Type B pancreatic cell (in vitro differentiated cells): Measurements from ENCODE around the gene GPRASP3. TPM values are rescaled to one million over a fixed set of nuclear protein-coding genes. Genes with fewer than 3 reads are reported as not detected.
"Not testable (repeated sequence)": the region's sequence is repeated elsewhere in the genome, so short reads cannot be mapped to it uniquely, and the experiment has no call there.

ENCODE experiments used
- DNase-seq: peaks from one replicate; pipeline ENCODE4 v3.0.0; 2021; ENCODE audit warnings: mixed read lengths; ENCODE audit not compliant: unreplicated experiment; ENCODE audit errors: extremely low spot score
- H3K27ac Mint-ChIP-seq: 2 replicates; pipeline ENCODE4 v1.8.0; 2021; ENCODE audit warnings: mild to moderate bottlenecking, mixed read lengths
- H3K27me3 Mint-ChIP-seq: 2 replicates; pipeline ENCODE4 v1.8.0; 2021; ENCODE audit warnings: mixed read lengths
- H3K36me3 Mint-ChIP-seq: 2 replicates; pipeline ENCODE4 v1.8.0; 2021; ENCODE audit warnings: mixed read lengths
- H3K4me1 Mint-ChIP-seq: one replicate; pipeline ENCODE4 v1.8.0; 2021; ENCODE audit warnings: mixed read lengths; ENCODE audit not compliant: unreplicated experiment
- H3K4me3 Mint-ChIP-seq: 2 replicates; pipeline ENCODE4 v1.8.0; 2021; ENCODE audit warnings: mild to moderate bottlenecking, mixed read lengths
- H3K9me3 Mint-ChIP-seq: 2 replicates; pipeline ENCODE4 v1.8.0; 2021; ENCODE audit warnings: mixed read lengths
- CTCF ChIP-seq: fragments of 200-600 bp; sonication (generic); conservative IDR thresholded peaks from 2 replicates; pipeline ENCODE4 v1.5.0; 2021; ENCODE audit warnings: antibody characterized with exemption, mild to moderate bottlenecking
- long read RNA-seq: library from polyadenylated mRNA; unstranded; transcript quantifications from one replicate; pipeline ENCODE4 v2.0.0, GENCODE V29; 2020
- total RNA-seq: library from RNA; stranded (reverse); gene quantifications from 2 replicates; pipeline ENCODE4 v1.2.1, GENCODE V29; 2021; ENCODE audit warnings: low replicate concordance

GPRASP3 gene
- 3.8 and 9.1 TPM in 2 replicates for total RNA-seq
- long read RNA-seq, result 0 reads

GRCh38 chrX:102720237-102721168 lies at the start of gene GPRASP3:
GPRASP3 (plus strand) TSS chrX:102720743; CDS start chrX:102748996, 28,253 bp downstream.
- no peaks in the 10 kb centered on the region for H3K4me1 Mint-ChIP-seq
- TF ChIP-seq CTCF, result no peak
- H3K27me3 Mint-ChIP-seq, result no peaks in the 10 kb centered on the region
- no peak within 1 kb of the TSS for H3K4me3 Mint-ChIP-seq
- H3K27ac Mint-ChIP-seq, result no peak within 1 kb of the TSS
- no peaks in the 10 kb centered on the region for H3K9me3 Mint-ChIP-seq
- H3K36me3 Mint-ChIP-seq, result no peaks in the 10 kb centered on the region
- DNase-seq, result no peak

GRCh38 chrX:102672856-102673255 lies 47.7 kb upstream of the GPRASP3 start:
- no peaks in the 10 kb centered on the region for H3K36me3 Mint-ChIP-seq
- TF ChIP-seq CTCF, result no peak
- H3K27ac Mint-ChIP-seq, result no peak overlapping the region

GRCh38 chrX:102677479-102677878 lies 43.1 kb upstream of the GPRASP3 start:
- not testable (repeated sequence) for H3K4me1 Mint-ChIP-seq, H3K27me3 Mint-ChIP-seq, H3K4me3 Mint-ChIP-seq, H3K36me3 Mint-ChIP-seq, H3K27ac Mint-ChIP-seq, H3K9me3 Mint-ChIP-seq, DNase-seq

More at GRCh38 chrX:102672856-102673255, 47.7 kb upstream of the GPRASP3 start:
- H3K4me1 Mint-ChIP-seq, result no peaks in the 10 kb centered on the region
- H3K9me3 Mint-ChIP-seq, result peaks cover 8% of the 10 kb centered on the region
- no peak overlapping the region for H3K4me3 Mint-ChIP-seq
- no peak for DNase-seq
- no peaks in the 10 kb centered on the region for H3K27me3 Mint-ChIP-seq

- Mint-ChIP-seq H3K9me3 (no peaks in the 10 kb centered on the region), H3K27me3 (no peaks in the 10 kb centered on the region), H3K4me3 (no peak overlapping the region), H3K4me1 (no peaks in the 10 kb centered on the region), H3K36me3 (peaks cover 7% of the 10 kb centered on the region), H3K27ac (no peak overlapping the region)
- DNase-seq, result no peak
- no peak for TF ChIP-seq CTCF
Observed at GRCh38 chrX:102684772-102685520, 35.6 kb upstream of the GPRASP3 start.

GRCh38 chrX:102694749-102695148 lies 25.8 kb upstream of the GPRASP3 start:
- TF ChIP-seq CTCF, result no peak
- Mint-ChIP-seq H3K4me3 (no peak overlapping the region), H3K9me3 (peaks cover 5% of the 10 kb centered on the region), H3K27me3 (no peaks in the 10 kb centered on the region), H3K4me1 (no peaks in the 10 kb centered on the region), H3K27ac (no peak overlapping the region), H3K36me3 (no peaks in the 10 kb centered on the region)
- DNase-seq, result no peak

GRCh38 chrX:102696306-102696705 lies 24.2 kb upstream of the GPRASP3 start:
- no peaks in the 10 kb centered on the region for H3K36me3 Mint-ChIP-seq
- no peak overlapping the region for H3K27ac Mint-ChIP-seq
- no peak for DNase-seq
- H3K9me3 Mint-ChIP-seq, result no peaks in the 10 kb centered on the region
- H3K4me1 Mint-ChIP-seq, result no peaks in the 10 kb centered on the region
- H3K27me3 Mint-ChIP-seq, result no peaks in the 10 kb centered on the region
- no peak for TF ChIP-seq CTCF
- H3K4me3 Mint-ChIP-seq, result no peak overlapping the region
